ENCODE data around the gene SRGAP1.

Gene SRGAP1

DNA sequence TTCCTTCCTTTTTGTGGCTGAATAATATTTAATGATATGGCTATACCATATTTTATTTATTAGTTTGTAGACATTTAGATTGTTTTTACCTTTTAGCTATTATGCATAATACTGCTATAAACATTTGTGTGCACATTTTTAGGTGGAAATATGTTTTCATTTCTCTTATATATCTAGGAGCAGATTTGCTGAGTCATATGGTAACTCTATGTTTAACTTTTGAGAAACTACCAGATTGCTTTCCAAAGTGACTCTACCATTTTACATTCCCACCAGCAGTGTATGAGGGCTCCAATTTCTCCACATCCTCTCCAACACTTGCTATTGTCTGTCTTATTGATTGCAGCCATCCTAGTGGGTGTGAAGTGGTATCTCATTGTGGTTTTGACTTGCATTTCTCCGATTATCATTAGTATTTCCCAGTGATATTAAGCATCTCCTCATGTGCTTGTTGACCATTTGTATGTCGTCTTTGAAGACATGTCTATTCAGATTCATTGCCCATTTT is 217.4 kb downstream of the SRGAP1 start:
- DNase-seq (ENCODE audit: low read depth in 1 of 2, low spot score in 1 of 2) = no peak
- Histone ChIP-seq H3K27me3 (ENCODE audit: insufficient read depth, poor library complexity, severe bottlenecking) (no peaks in the 10 kb centered on the region), H3K27ac (replicated peaks) (no peak overlapping the region), H3K4me3 (replicated peaks; ENCODE audit: insufficient read depth, low read length) (no peak overlapping the region)
- TF ChIP-seq SPI1 (IDR thresholded peaks at IDR 0.05; ENCODE audit: borderline replicate concordance, low read depth) = no peak
- TF ChIP-seq REST (IDR thresholded peaks at IDR 0.05; ENCODE audit: insufficient replicate concordance, low read depth) = no peak
- no peak for TF ChIP-seq CTCF (IDR thresholded peaks at IDR 0.05; ENCODE audit: insufficient read depth, low read length)
- TF ChIP-seq GABPA (IDR thresholded peaks at IDR 0.05; ENCODE audit: low read depth) = no peak
- TF ChIP-seq POLR2AphosphoS5 (IDR thresholded peaks at IDR 0.05; ENCODE audit: low read depth) = no peak

DNA sequence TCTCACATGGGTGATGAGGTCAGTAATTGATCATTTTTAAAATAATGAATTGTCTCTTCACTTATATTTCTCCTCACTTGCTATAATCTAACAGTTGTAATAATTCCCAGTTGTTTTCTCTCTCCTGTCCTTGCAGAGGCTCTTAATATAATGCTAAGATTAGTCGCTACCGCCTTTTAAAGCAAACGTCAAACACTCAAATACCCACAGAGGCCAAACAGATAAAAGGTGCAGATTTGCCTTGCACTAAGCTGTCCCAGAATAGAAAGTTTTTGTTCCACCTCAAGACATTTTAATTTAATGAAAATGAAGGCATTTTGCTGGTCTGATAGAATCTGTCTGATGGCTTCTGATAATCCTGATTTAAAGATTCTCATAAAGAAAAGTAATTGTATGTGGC is 218.6 kb downstream of the SRGAP1 start:
- no peak for DNase-seq (ENCODE audit: low read depth in 1 of 2, low spot score in 1 of 2)
- Histone ChIP-seq H3K4me3 (replicated peaks; ENCODE audit: insufficient read depth, low read length) (no peak overlapping the region), H3K27ac (replicated peaks) (no peak overlapping the region), H3K27me3 (ENCODE audit: insufficient read depth, poor library complexity, severe bottlenecking) (no peaks in the 10 kb centered on the region)
- TF ChIP-seq GABPA (IDR thresholded peaks at IDR 0.05; ENCODE audit: low read depth) (no peak), REST (IDR thresholded peaks at IDR 0.05; ENCODE audit: insufficient replicate concordance, low read depth) (no peak), SPI1 (IDR thresholded peaks at IDR 0.05; ENCODE audit: borderline replicate concordance, low read depth) (no peak), POLR2AphosphoS5 (IDR thresholded peaks at IDR 0.05; ENCODE audit: low read depth) (no peak), CTCF (IDR thresholded peaks at IDR 0.05; ENCODE audit: insufficient read depth, low read length) (no peak)

DNA sequence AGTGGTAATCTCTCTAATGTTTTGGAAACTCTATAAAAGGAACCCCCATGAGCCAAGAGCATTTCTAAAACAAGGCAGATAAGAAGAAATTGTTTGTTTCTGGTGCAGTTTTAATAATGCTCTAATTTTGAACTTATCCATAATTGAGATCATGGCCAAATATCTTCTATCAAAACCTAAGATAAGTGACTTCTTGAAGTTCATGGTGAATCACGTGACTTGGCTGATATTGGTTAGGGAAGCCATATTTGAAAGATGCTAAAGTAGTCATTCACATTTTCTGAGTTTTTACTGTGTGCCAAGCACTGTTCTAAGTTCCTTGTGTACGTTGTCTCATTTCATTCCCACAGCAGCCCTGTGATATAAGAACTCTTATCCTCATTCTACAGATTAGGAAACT is 219.7 kb downstream of the SRGAP1 start:
- H3K27ac ChIP-seq (replicated peaks) = no peak overlapping the region
- TF ChIP-seq CTCF (IDR thresholded peaks at IDR 0.05; ENCODE audit: insufficient read depth, low read length) = no peak
- TF ChIP-seq POLR2AphosphoS5 (IDR thresholded peaks at IDR 0.05; ENCODE audit: low read depth) = no peak
- TF ChIP-seq SPI1 (IDR thresholded peaks at IDR 0.05; ENCODE audit: borderline replicate concordance, low read depth) = no peak
- TF ChIP-seq REST (IDR thresholded peaks at IDR 0.05; ENCODE audit: insufficient replicate concordance, low read depth) = no peak
- no peak for TF ChIP-seq GABPA (IDR thresholded peaks at IDR 0.05; ENCODE audit: low read depth)
- no peak overlapping the region for H3K4me3 ChIP-seq (replicated peaks; ENCODE audit: insufficient read depth, low read length)
- no peak for DNase-seq (ENCODE audit: low read depth in 1 of 2, low spot score in 1 of 2)
- no peaks in the 10 kb centered on the region for H3K27me3 ChIP-seq (ENCODE audit: insufficient read depth, poor library complexity, severe bottlenecking)

Data from HL-60 (cell line).